ENCODE results near the gene ARFGEF3. TPM values are rescaled to one million over a fixed set of nuclear protein-coding genes. Genes with fewer than 3 reads are reported as not detected.

The ARFGEF3 gene
- total RNA-seq, 1 experiment from 2014 or later, result 5.2 TPM

- H3K9me3 ChIP-seq, result no peaks in the 10 kb centered on the region
- no peaks in the 10 kb centered on the region for H3K4me1 ChIP-seq
- TF ChIP-seq CTCF (IDR thresholded peaks at IDR 0.05; ENCODE audit: insufficient read depth in 1 of 2, low read depth in 1 of 2, low read length in 1 of 2, severe bottlenecking in 1 of 2, unreplicated experiment in 1 of 2), result no peak
- H3K27ac Mint-ChIP-seq (ENCODE audit: unreplicated experiment), result no peak overlapping the region
- H3K36me3 ChIP-seq (ENCODE audit: control insufficient read depth, insufficient read depth, low read length), result no peaks in the 10 kb centered on the region
- DNase-seq, result no peak
- no TSS peak for BruUV-seq (replicated peaks)
- intact Hi-C loops (cut with micrococcal nuclease; ENCODE audit: unreplicated experiment), result no loop called here
- ChIA-PET POLR2A (no interaction called here), CTCF (no interaction called here)
- H3K27me3 ChIP-seq (replicated peaks; ENCODE audit: control insufficient read depth, insufficient read depth, low read length), result no peaks in the 10 kb centered on the region
- H3K36me3 Mint-ChIP-seq (ENCODE audit: insufficient read depth, unreplicated experiment), result no peaks in the 10 kb centered on the region
- H3K4me3 Mint-ChIP-seq (ENCODE audit: unreplicated experiment), result no peak overlapping the region
- no peak overlapping the region for H3K4me3 ChIP-seq (ENCODE audit: low read depth, low read length)
- no peaks in the 10 kb centered on the region for H3K9me3 Mint-ChIP-seq (ENCODE audit: unreplicated experiment)
- peaks cover 6% of the 10 kb centered on the region for H3K4me1 Mint-ChIP-seq (ENCODE audit: low read depth, unreplicated experiment)
- H3K27me3 Mint-ChIP-seq (ENCODE audit: insufficient read depth, unreplicated experiment), result no peaks in the 10 kb centered on the region
Measured at GRCh38 chr6:138204792-138205384, 43.1 kb downstream of the ARFGEF3 start.

- DNase-seq, result no peak
- CTCF ChIA-PET, result no interaction called here
- no peak overlapping the region for H3K4me3 Mint-ChIP-seq (ENCODE audit: unreplicated experiment)
- TF ChIP-seq CTCF (IDR thresholded peaks at IDR 0.05; ENCODE audit: insufficient read depth in 1 of 2, low read depth in 1 of 2, low read length in 1 of 2, severe bottlenecking in 1 of 2, unreplicated experiment in 1 of 2), result no peak
- Histone ChIP-seq H3K36me3 (ENCODE audit: control insufficient read depth, insufficient read depth, low read length) (no peaks in the 10 kb centered on the region), H3K4me3 (ENCODE audit: low read depth, low read length) (no peak overlapping the region), H3K4me1 (no peaks in the 10 kb centered on the region), H3K9me3 (no peaks in the 10 kb centered on the region), H3K27me3 (replicated peaks; ENCODE audit: control insufficient read depth, insufficient read depth, low read length) (no peaks in the 10 kb centered on the region)
- H3K27ac Mint-ChIP-seq (ENCODE audit: unreplicated experiment), result no peak overlapping the region
- intact Hi-C loops (cut with micrococcal nuclease; ENCODE audit: unreplicated experiment), result no loop called here
- BruUV-seq (replicated peaks), result no TSS peak
- no peaks in the 10 kb centered on the region for H3K9me3 Mint-ChIP-seq (ENCODE audit: unreplicated experiment)
- POLR2A ChIA-PET, result no interaction called here
- peaks cover 6% of the 10 kb centered on the region for H3K4me1 Mint-ChIP-seq (ENCODE audit: low read depth, unreplicated experiment)
- no peaks in the 10 kb centered on the region for H3K27me3 Mint-ChIP-seq (ENCODE audit: insufficient read depth, unreplicated experiment)
- H3K36me3 Mint-ChIP-seq (ENCODE audit: insufficient read depth, unreplicated experiment), result no peaks in the 10 kb centered on the region
Measured at GRCh38 chr6:138205437-138206094, 43.8 kb downstream of the ARFGEF3 start.

DNA sequence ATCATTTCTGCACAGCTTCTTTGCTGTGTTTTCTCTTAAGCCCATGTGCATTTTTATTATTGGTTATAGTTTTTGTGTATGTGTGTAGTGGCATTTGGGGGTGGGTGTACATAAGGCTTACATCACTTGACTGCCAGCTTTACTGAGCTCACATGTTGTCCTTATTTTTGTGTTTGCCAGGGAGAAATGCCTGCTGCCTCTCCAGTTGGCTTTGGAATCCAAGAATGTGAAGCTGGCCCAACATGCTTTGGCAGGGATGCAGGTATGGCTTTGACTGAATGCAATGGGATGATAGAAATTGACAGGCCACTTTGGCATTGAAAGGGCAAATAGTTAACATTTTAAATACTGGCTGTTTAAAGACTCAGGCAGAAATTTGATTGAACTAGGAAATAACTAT, 45.1 kb downstream of the ARFGEF3 start:
- Mint-ChIP-seq H3K4me3 (ENCODE audit: unreplicated experiment) (no peak overlapping the region), H3K4me1 (ENCODE audit: low read depth, unreplicated experiment) (peaks cover 6% of the 10 kb centered on the region), H3K27ac (ENCODE audit: unreplicated experiment) (no peak overlapping the region), H3K9me3 (ENCODE audit: unreplicated experiment) (no peaks in the 10 kb centered on the region), H3K27me3 (ENCODE audit: insufficient read depth, unreplicated experiment) (no peaks in the 10 kb centered on the region), H3K36me3 (ENCODE audit: insufficient read depth, unreplicated experiment) (no peaks in the 10 kb centered on the region)
- ChIA-PET POLR2A (no interaction called here), CTCF (no interaction called here)
- no TSS peak for BruUV-seq (replicated peaks)
- Histone ChIP-seq H3K36me3 (ENCODE audit: control insufficient read depth, insufficient read depth, low read length) (no peaks in the 10 kb centered on the region), H3K9me3 (no peaks in the 10 kb centered on the region), H3K27me3 (replicated peaks; ENCODE audit: control insufficient read depth, insufficient read depth, low read length) (no peaks in the 10 kb centered on the region), H3K4me1 (no peaks in the 10 kb centered on the region), H3K4me3 (ENCODE audit: low read depth, low read length) (no peak overlapping the region)
- no peak for DNase-seq
- intact Hi-C loops (cut with micrococcal nuclease; ENCODE audit: unreplicated experiment), result no loop called here
- TF ChIP-seq CTCF (IDR thresholded peaks at IDR 0.05; ENCODE audit: insufficient read depth in 1 of 2, low read depth in 1 of 2, low read length in 1 of 2, severe bottlenecking in 1 of 2, unreplicated experiment in 1 of 2), result no peak
